ENCODE results near the gene METTL14. TPM values are rescaled to one million over a fixed set of nuclear protein-coding genes. Genes with fewer than 3 reads are reported as not detected.

The METTL14 gene
- total RNA-seq, 1 donor from 2014 or later: 62.7 TPM

GRCh38 chr4:118734491-118735205, 49.5 kb downstream of the METTL14 start:
- Mint-ChIP-seq H3K9me3 (no peaks in the 10 kb centered on the region), H3K4me1 (no peaks in the 10 kb centered on the region), H3K36me3 (ENCODE audit: low read depth) (peaks cover 67% of the 10 kb centered on the region), H3K4me3 (no peak overlapping the region), H3K27ac (no peak overlapping the region), H3K27me3 (no peaks in the 10 kb centered on the region)
- DNase-seq (no peak), ATAC-seq (ENCODE audit: low read depth) (no peak)
- no peak for TF ChIP-seq CTCF (IDR thresholded peaks at IDR 0.05)
- CTCF ChIA-PET: no interaction called here
- intact Hi-C loops (cut with micrococcal nuclease): no loop called here
- POLR2A ChIA-PET: interaction anchor here (0.6 to 0.9 kb wide), 2 partner anchors 11 to 27 kb away, joined by 3 to 8 read pairs; no protein-coding TSS in a partner anchor

GRCh38 chr4:118736900-118737299, 51.7 kb downstream of the METTL14 start:
- no peak overlapping the region for H3K4me3 Mint-ChIP-seq

GRCh38 chr4:118738090-118738489, 52.9 kb downstream of the METTL14 start:
- POLR2A ChIA-PET: no interaction called here
- no peaks in the 10 kb centered on the region for H3K27me3 Mint-ChIP-seq

More at GRCh38 chr4:118736900-118737299, 51.7 kb downstream of the METTL14 start:
- intact Hi-C loops (cut with micrococcal nuclease): no loop called here
- H3K9me3 Mint-ChIP-seq: no peaks in the 10 kb centered on the region
- no peak overlapping the region for H3K27ac Mint-ChIP-seq
- H3K36me3 Mint-ChIP-seq (ENCODE audit: low read depth): peaks cover 60% of the 10 kb centered on the region
- H3K4me1 Mint-ChIP-seq: no peaks in the 10 kb centered on the region
- H3K27me3 Mint-ChIP-seq: no peaks in the 10 kb centered on the region
- ChIA-PET POLR2A (no interaction called here), CTCF (interaction anchor here (1.4 to 1.6 kb wide), 2 partner anchors 9 to 10 kb away, joined by 3 read pairs; no protein-coding TSS in a partner anchor)
- TF ChIP-seq CTCF (IDR thresholded peaks at IDR 0.05): no peak
- no peak for ATAC-seq (ENCODE audit: low read depth)
- DNase-seq: no peak

GRCh38 chr4:118739022-118739713, 54.0 kb downstream of the METTL14 start:
- no peak overlapping the region for H3K4me3 Mint-ChIP-seq
- no peaks in the 10 kb centered on the region for H3K4me1 Mint-ChIP-seq
- CTCF ChIA-PET: interaction anchor here (0.6 to 2.5 kb wide), 2 partner anchors 151 to 192 kb away, joined by 3 to 15 read pairs; partner anchors contain the start of gene SYNPO2
- peaks cover 63% of the 10 kb centered on the region for H3K36me3 Mint-ChIP-seq (ENCODE audit: low read depth)
- DNase-seq: no peak
- ATAC-seq (ENCODE audit: low read depth): no peak
- no peaks in the 10 kb centered on the region for H3K27me3 Mint-ChIP-seq
- no peak for TF ChIP-seq CTCF (IDR thresholded peaks at IDR 0.05)
- no peaks in the 10 kb centered on the region for H3K9me3 Mint-ChIP-seq
- no peak overlapping the region for H3K27ac Mint-ChIP-seq
- POLR2A ChIA-PET: no interaction called here
- intact Hi-C loops (cut with micrococcal nuclease): no loop called here

More at GRCh38 chr4:118738090-118738489, 52.9 kb downstream of the METTL14 start:
- no peak overlapping the region for H3K27ac Mint-ChIP-seq
- intact Hi-C loops (cut with micrococcal nuclease): no loop called here
- peaks cover 57% of the 10 kb centered on the region for H3K36me3 Mint-ChIP-seq (ENCODE audit: low read depth)
- ATAC-seq (ENCODE audit: low read depth) (no peak), DNase-seq (no peak)
- no peak for TF ChIP-seq CTCF (IDR thresholded peaks at IDR 0.05)
- H3K9me3 Mint-ChIP-seq: no peaks in the 10 kb centered on the region
- H3K4me1 Mint-ChIP-seq: no peaks in the 10 kb centered on the region
- CTCF ChIA-PET: interaction anchor here (1.4 to 2.5 kb wide), 3 partner anchors 8 to 152 kb away, joined by 3 to 15 read pairs (median 3); partner anchors contain the start of gene SYNPO2
- H3K4me3 Mint-ChIP-seq: no peak overlapping the region

- ChIA-PET POLR2A (no interaction called here), CTCF (interaction anchor here (0.8 to 1.9 kb wide), 6 partner anchors 10 to 546 kb away, joined by 3 to 11 read pairs (median 4); partner anchors contain the start of gene SYNPO2)
- peak; percentile 37 for TF ChIP-seq CTCF (IDR thresholded peaks at IDR 0.05)
- Mint-ChIP-seq H3K4me1 (no peaks in the 10 kb centered on the region), H3K27ac (no peak overlapping the region), H3K27me3 (no peaks in the 10 kb centered on the region), H3K36me3 (ENCODE audit: low read depth) (peaks cover 60% of the 10 kb centered on the region), H3K9me3 (no peaks in the 10 kb centered on the region), H3K4me3 (no peak overlapping the region)
- DNase-seq: no peak
- ATAC-seq (ENCODE audit: low read depth): no peak
- intact Hi-C loops (cut with micrococcal nuclease): loop anchor here (1.0 to 5.0 kb wide), 3 partner anchors 19 to 546 kb away; no protein-coding TSS in a partner anchor
These were observed 55.7 kb downstream of the METTL14 start for GRCh38 chr4:118740869-118741268.
